Measurements from ENCODE around the gene LMF1.

The LMF1 gene

DNA sequence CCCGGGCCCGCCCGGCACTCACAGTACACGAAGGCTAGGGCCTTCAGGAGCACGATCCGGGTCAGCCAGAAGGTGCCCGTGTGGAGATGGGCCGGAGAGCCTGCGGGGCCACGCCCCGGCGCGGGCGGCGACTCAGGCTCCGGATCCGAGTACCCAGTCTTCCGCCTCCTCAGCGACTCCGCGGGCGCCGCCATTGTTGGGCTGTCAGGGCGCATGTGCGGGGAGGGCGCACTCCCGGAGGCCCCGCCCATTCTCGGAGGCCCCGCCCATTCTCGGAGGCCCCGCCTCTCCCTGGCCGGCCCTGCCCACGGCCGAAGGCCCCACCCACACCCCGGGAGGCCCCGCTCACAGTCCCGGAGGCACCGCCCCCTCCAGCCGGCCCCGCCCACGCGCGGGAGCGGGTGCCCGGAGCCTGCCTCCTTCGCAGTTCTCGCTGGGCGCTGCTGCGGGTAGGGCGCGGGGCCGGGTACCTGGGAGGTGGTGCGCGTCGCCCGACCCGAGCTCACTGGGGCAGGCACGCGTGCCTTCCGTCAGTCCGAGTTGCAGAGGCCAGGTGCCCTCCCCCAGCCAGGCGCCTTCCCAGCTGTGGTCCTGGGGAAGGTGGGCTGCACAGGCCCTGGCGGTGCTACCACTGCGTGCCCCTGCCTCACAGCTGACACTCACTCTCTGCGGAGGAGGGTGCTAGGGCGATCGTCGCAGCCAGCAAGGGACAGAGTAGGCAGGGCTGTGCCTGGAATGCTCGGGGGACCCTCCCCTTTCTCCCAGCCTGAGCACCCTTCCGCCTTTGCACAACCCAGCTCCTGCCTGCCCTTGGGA, at the start of gene LMF1:
Gene LMF1, minus strand, starts transcription at position 219 of the 816 bp plus-strand sequence. Its CDS starts 4 bp downstream, at position 215.
- DNase-seq, result peak; percentile 45

DNA sequence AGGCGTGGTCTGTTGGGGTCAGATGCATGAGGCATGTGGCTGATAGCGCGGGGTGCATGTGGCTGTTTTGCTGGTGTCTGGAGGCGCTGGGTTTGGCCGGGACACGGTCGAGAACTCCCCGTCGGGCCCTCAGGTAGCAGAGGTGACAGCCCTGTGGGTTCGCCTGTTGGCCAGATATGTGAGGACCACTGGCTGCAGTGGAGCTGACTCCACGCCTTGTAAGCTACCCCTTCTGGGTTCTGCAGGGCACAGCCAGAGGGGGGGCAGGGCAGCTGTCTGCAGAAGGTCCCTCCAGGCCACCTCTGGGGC, 49.3 kb upstream of the LMF1 start:
- no peak for DNase-seq

DNA sequence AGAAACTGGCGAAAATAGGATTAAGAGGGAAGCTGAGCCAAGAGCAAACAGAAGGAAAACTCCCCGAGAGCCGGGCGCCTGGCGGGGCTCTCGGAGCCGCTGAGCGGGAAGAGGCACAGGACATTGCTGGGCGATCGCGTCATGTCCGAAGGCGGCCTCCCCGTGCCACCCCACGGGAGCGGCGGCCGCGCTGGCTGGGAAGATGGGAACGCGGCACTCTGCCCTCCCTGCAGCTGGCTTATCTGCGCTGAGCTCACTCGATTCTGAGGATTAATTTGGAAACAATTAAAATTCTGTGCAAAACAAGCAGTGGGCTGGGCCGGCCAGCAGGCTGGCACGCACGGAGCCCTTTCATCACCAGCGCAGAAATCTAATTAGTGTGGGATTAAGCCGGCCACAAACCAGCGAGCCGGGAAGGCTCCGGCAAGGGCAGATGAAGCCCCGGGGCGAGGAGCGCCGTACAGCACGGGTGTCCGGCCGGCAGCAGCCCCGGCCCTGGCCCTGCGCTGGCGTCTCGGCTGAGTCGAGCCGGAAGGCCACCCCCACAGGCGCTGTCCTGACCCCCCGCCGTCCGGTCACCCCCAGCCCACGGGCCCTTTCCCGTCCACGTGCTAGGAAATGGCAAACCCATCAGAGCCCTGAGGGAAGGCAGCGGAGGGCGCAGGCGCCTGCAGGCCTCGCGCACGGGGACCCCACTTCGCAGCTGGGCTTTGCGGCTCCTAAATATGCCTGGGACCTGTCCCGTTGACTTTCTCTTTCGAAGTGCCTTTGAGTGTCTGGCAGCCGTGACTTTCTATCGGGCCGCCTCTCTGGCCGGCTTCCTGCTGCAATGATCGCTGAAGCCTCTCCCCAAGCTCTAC, 48.7 kb upstream of the LMF1 start:
- DNase-seq, result peak; percentile 6

DNA sequence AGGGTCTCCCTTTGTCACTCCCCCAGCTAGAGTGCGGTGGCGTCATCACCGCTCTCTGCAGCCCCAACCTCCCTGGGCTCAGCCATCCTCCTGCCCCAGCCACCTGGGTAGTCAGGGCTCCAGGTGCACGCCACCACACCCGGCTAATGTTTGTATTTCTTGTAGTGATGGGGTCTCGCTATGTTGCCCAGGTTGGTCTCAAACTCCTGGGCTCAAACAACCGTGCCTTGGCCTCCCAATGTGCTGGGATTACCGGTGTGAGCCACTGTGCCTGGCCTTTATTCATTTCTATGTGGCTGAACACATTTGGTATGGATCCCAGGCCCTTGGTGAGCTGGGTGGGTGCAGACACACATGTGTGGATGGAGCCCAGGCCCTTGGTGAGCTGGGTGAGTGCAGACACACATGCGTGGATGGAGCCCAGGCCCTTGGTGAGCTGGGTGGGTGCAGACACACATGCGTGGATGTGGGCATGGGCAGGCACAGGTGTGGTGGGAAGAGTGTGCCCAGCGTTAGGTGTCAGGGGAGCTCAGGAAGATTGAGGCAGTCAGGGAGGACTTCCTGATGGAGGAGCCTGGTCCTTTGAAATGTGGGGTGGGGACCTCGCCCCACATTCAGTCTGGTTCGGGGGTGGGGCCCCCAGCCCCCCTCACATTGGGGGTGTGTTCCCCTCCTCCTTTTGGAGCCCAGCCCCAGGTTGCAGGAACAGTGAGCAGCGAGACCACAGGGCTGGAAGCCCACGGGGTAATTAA, 47.8 kb upstream of the LMF1 start:
- no peak for DNase-seq

DNA sequence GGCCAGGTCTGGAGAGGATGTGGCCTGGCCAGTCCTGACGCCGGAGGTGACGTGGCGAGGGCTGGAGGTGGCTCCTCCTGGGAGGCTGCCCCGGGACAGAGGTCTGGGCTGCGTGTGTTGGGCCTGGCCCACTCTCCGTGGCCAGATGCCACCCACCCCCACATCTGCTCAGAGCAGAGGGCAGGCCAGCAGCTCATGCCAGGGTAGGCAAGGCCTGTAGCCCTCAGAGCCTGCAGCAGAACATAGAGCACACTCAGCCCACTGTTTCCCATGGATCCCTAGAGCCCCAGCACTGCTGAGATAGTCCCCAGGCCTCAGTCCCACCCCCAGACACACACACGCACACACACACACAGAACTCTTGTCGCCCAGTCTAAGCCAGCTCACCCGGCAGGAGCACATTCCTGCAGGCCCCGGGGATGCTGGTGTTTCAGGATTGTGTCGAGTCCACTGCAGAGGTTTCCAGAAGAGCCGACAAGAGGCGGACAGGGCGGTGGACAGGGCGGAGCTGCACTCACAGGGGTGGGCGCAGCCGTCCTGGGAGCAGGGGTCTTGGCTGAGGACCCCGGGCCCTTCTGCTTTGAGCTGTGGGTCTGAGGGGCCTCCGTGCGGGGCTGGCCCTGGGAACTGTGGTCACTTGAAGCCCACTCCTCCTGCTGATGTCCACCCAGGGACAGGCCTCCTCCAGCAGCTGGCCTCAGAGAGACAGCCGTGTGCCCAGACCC, 44.1 kb upstream of the LMF1 start:
- DNase-seq, result no peak

DNA sequence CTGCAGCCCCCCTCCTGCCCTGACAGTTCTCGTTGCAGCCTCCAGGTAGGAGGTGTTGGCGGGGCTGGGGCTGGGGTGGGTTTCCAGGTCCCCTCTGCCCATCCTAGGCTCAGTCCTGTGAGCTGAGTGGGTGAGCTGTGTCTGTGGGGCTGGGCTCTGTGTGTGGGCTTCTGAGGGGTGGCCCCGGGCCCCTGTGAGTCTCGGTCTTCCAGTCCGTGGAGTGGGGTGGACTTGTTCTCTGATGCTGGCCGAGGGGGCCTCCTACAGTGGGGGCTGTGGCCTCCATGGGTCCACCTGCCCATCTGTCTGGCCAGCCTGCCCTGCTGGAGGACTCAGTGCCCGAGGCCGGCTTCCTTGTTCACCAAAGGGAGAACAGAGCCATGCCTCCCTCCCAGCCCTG, 43.4 kb upstream of the LMF1 start:
- DNase-seq, result no peak

DNA sequence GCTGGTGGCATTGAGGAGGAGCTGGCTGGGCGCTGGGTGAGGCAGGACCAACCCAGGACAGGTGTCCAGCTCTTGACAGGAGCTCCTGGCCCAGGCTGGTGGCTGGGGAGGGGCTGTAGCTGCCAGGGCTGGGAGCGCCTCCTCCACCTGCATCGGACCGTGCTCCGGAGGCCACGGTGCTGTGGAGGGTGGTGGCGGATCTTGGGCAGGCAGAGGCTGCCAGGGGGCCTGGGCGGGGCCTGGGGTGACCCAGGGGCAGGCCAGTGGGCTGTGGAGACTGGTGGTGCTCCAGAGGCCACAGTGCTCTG, 42.8 kb upstream of the LMF1 start:
- DNase-seq, result no peak

DNA sequence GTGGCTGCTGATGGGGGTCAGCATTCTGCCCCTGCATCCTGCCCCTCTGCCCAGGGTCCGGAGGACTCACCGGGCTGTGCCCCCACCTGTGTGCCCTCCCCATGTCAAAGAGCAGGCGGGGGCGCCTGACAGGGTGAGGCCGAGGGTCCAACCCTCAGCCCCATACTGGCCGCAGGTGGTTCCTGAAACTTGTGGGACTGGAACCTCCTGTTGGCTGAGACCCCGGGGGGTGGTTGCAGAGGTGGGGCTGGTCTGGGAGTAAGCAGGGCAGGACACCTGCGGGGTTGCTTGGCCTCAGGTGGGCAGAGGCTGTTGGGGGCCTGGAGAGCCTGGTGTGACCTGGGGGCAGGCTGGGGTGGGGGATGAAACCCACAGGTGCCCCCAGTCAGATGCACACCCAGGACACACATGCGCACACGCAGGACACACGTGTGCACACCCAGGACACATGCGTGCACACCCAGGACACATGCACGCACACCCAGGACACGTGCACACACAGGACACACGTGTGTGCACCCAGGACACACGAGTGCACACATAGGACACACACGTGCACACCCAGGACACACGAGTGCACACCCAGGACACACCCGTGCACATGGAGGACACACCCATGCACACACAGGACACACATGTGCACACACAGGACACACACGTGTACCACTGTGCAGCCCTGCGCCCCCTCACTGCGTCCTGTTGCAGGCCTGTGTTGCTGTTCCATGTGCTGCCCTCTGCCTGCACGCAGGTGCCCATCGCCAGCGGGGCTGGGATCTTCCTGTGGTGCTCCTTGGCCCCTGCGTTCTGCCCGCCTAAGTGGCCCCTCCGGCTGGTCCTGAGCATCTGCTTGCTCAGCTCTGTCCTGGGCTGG, 42.2 kb upstream of the LMF1 start:
- no peak for DNase-seq

DNA sequence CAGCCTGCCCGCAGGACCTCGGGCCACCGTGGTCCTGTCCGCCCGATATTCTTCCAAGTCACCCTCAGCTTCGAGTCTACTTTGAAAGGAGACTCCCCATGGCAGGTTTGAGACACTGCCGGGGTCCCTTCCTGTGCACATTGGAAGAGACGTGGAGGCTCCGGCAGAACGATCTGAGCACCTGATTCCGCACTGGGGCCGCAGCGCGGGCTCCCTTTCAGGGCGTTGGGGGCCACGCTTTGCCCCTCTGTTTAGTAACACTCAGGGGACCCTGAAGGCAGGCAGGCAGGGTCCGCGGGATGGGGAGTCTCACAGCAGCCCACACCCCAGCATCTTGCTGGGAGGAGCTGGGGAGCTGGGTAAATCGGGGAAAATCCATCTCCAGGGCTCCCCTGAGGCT, 41.4 kb upstream of the LMF1 start:
- no peak for DNase-seq

DNA sequence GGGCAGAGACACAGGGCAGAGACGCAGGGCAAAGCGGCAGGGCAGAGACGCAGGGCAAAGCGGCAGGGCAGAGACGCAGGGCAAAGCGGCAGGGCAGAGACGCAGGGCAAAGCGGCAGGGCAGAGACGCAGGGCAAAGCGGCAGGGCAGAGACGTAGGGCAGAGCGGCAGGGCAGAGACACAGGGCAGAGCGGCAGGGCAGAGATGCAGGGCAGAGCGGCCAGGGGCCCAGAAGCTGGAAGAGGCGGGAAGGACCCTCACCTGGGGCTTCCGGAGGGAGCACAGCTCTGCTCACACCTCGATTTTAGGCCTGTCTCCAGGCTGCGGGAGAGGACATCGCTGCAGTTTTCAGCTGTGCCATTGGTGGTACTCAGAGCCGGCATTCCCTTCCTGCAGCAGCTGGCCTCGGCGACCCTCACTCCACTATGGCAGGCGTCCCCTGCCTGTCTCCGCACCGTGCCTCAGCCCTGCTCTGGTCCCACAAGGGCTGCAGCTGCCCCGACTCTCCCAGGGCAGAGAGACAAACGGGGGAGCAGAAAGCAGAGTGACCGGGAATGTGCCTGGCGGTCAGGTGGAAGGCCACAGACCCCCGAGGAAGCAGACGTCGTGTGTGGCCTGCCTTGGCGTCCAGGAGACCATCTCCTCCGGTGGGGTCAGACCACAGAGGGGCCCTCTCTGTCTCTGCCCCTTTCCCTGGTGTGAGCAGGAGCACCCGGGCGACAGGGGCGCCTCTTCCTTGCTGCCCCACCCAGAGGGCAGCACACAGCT, 40.7 kb upstream of the LMF1 start:
- no peak for DNase-seq

DNA sequence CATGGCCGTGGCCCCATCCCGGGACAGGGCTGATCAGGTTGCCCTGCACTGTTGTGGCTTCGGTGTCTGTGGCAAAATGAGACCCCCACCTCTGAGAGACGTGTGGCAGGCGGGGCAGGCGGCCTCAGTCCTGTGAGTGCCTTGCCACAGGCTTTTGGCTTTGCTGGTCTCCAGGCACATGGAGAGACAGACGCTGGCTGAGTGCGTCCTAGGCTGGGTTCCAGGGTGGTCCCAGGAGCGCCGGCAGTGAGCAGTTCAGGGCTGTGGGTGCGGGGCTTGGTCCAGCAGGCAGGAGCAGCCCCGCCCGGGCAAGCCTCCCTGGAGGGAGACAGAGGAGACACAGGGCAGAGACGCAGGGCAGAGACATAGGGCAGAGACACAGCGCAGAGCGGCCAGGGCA, 40.0 kb upstream of the LMF1 start:
- DNase-seq, result no peak

DNA sequence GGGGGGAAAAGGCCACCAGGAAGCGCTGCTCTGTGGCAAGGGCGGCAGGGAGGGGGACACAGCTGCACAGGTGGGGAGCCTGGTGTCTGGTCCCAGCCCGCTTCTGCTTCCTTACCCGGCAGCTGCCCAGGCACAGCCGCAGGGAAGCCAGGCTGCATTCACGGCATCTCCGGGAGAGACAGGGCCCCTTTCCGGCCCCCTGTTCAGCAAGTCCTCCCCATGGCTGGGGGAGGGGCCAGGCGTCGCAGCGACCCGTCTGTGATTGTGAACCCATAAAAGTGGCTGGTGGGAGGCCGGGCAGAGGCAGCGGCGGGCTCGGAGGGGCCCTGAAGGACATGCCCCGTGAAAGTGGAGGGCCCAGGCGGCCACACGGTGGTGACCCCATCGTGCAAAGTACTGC, 39.5 kb upstream of the LMF1 start:
- no peak for DNase-seq

DNA sequence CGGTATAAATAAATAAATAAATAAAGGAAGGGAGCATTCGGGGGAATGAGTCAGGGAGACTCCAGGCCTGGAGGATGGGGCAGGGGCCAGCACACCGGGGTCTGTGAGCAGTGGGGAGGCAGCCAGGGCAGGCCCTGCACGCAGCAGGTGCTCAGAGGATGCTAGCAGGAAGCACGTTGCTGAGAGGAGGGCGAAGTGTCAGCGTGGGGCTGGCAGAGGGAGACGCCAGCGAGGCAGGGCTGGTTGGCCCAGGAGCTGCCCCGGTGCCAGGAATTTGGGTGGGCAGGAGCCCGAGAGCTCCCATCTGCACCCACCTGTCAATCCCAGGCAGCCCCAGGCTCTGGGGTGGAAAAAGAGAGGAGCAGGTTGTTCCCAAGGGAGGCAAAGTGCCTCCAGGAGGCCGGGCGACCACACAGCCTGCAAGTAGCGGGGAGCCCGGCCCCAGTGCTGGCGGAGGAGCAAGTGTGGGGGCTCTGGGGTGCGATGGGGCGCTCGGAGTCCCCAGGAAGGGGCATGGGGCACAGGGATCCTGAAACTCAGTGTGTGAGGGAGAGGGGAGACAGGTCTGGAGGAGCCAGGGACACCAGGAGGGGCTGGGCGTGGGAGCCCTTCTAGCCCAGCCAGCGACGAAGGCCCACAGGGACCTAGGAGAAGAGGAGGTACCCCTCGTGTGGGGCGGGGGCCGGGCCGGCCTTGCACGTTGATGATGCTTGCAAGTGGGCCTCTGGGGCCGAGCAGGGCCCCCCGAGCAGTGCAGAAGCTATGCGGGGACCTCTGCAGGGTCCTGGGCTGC, 38.8 kb upstream of the LMF1 start:
- DNase-seq, result no peak

DNA sequence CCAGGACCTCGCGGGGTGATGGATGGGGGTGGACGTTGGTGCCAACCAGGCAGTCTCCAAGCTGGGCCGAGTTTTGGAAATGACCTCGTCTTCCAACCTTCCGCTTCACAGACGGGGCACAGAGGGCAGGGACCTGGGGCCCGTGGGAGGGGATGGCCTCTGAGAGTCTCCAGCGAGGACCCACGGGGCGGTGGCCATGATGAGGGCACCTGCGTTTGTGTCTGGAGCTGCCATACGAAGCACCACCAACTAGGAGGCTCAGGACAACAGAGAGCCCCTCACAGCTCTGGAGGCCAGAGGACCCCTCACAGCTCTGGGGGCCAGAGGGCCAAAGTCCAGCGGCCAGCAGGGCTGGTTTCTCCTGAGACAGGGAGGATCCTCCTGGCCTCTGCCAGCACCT, 37.3 kb upstream of the LMF1 start:
- no peak for DNase-seq

DNA sequence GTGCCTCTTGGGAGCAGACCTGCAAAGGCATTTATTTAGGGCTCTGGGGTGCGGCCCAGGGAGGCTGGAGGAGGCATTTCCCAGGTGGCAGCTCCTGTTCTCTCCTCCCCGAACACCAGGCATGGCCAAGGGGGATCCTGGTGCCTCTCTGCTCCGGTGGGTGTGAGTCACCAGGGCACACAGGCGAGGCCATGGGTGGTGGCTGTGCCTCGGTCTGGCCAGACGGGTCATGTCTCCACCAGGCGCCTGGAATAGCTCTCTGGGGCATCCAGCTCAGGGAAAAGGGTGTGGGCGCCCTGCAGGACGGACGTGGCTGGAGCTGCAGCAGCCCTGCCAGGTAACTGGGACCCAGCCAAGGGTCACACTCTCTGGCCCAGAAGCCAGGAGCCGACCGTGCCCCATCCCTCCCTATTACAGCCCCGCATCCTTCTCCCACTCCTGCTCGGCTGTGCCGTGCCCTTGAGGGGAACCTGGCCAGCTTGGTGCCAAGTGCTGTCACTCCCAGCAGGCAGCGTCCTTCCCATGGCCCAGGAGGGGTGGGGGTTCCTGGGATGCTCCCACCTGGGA, 36.6 kb upstream of the LMF1 start:
- DNase-seq, result no peak

DNA sequence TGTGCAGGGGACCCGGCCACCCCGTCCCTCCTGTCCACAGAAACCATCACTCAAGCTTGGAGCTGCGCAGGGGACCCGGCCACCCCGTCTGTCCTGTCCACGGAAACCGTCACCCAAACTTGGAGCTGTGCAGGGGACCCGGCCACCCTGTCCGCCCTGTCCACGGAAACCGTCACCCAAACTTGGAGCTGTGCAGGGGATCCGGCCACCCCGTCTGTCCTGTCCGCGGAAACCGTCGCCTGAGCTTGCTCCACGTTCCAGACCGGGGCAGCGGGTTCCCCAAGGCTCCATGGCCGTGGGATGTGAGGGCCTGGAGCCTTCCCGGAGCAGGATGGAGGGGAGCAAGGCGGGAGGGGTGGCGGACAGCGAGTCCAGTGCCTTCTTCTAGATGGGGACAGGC, 36.0 kb upstream of the LMF1 start:
- DNase-seq, result no peak

DNA sequence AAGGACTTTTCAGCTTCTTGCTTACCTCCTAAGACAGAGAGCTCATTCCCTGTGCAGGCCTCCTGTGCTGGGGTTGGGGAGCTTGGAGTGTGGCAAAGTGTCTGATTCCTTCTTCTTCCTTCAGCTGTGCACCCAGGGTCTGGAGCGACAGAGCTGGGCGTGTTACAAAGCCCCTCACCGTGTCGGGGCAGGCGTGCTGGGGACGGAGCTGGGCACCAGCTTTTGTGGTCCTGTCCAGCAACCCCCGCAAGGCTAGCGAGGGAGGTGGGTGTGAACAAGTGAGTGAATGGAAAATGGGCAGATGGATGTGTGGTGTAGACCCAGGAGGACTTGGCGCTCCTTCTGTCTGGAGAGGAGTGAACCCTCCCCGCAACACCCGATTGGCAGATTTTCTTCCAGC, 34.5 kb upstream of the LMF1 start:
- no peak for DNase-seq

DNA sequence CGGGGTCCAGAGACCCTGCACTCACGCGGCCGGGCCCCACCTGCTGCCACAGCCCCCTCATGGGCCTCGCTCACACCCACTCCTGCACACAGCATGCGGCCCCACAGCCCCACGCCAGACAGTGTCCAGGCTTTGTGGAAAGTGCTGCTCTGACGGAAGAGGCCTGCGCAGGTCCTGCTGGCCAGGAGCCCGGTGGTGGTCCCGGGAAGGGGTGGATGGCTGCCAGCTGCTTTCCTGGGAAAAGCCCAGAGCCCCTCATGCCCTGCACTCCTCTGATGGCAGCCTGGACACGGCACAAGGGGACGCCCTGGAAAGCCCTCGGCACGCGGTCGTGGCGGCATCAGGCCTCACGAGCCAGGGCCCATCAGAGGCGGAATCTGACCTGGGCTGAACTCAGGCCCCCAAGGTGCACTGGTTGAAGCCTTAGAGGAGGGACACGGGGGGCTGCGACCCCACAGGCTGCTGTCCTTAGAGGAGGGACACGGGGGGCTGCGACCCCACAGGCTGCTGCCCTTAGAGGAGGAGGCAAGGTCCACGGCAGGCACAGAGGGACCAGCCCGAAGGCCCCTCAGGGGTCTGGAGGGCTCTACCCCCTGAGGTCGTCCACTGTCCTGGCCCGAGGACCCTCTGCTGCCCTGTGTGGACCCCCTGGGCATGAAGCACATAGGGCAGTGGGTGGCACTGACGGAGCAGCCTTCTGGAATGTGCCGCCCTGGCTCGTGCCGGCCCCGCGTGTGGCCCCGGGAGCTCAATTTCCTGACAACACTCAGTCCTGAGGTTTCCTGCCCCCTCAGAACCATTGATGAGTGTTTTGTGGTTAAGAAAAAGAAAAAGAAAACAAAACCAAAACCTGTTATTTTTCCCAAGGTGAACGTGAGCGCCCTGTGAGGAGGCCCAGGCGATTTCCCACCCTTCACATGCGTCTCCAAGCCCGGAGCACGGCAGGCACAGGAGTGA, 32.9 kb upstream of the LMF1 start:
- no peak for DNase-seq
